ENCODE results near the gene SLC25A38.

DNA sequence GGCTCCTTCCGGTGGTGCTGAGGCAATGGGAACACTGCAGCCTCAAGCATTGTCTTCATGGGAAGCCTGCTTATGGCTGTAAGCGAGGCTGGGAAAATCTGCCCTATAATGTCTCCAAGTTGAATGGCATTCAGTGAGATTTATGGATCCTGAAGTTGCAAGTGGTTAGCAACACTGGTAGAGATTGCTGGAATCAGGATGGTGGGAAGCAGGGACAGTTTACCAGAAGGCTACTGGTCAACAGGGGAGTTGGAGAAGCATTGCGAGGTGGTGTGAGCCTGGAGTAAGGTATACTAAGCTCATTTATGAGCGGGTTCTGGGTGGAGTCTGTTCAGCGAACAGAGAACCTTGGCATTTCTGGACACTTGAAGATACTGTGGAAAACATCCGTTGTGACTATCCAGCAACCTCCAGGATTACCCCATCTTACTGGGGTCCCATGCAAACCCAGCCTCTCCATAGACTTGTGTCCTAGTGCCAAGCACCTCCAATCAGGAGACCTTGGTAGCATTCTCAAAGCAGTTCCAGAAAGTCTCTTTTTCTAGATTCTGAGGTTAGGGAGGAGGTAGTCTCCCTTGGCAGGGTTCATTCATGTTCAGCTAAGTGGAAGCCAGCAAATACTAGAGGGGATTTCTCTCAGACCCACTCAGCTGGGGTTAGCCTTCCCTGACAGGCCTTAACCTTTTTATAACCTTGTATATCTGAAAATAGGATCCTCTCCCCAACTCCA is 30.7 kb downstream of the SLC25A38 start:
- TF ChIP-seq POLR2A (IDR thresholded peaks at IDR 0.05) (no peak), POLR2AphosphoS5 (IDR thresholded peaks at IDR 0.05) (no peak), EP300 (IDR thresholded peaks at IDR 0.05) (no peak)
- TF ChIP-seq, protein P1, sequence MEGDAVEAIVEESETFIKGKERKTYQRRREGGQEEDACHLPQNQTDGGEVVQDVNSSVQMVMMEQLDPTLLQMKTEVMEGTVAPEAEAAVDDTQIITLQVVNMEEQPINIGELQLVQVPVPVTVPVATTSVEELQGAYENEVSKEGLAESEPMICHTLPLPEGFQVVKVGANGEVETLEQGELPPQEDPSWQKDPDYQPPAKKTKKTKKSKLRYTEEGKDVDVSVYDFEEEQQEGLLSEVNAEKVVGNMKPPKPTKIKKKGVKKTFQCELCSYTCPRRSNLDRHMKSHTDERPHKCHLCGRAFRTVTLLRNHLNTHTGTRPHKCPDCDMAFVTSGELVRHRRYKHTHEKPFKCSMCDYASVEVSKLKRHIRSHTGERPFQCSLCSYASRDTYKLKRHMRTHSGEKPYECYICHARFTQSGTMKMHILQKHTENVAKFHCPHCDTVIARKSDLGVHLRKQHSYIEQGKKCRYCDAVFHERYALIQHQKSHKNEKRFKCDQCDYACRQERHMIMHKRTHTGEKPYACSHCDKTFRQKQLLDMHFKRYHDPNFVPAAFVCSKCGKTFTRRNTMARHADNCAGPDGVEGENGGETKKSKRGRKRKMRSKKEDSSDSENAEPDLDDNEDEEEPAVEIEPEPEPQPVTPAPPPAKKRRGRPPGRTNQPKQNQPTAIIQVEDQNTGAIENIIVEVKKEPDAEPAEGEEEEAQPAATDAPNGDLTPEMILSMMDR (IDR thresholded peaks at IDR 0.05), result no peak

Measured in suprapubic skin (tissue), 4 donors.